ENCODE data around the gene SLC22A6.
"Not testable (repeated sequence)": the region's sequence is repeated elsewhere in the genome, so short reads cannot be mapped to it uniquely, and the experiment has no call there.

Gene SLC22A6

GRCh38 chr11:62958547-62959421, 26.0 kb downstream of the SLC22A6 start:
- in situ Hi-C loops (cut with MboI; ENCODE audit: low sequenced_read_pairs, unreplicated experiment): no loop called here
- TF ChIP-seq CTCF (IDR thresholded peaks at IDR 0.05; ENCODE audit: borderline replicate concordance, control extremely low read depth, extremely low read depth, insufficient read depth, missing control alignments): no peak
- DNase-seq (ENCODE audit: low spot score): no peak

- DNase-seq (ENCODE audit: low spot score): no peak
- TF ChIP-seq CTCF (IDR thresholded peaks at IDR 0.05; ENCODE audit: borderline replicate concordance, control extremely low read depth, extremely low read depth, insufficient read depth, missing control alignments): no peak
- in situ Hi-C loops (cut with MboI; ENCODE audit: low sequenced_read_pairs, unreplicated experiment): no loop called here
Measured at GRCh38 chr11:62957147-62957546, 27.6 kb downstream of the SLC22A6 start.

GRCh38 chr11:62954478-62954877, 30.3 kb downstream of the SLC22A6 start:
- DNase-seq (ENCODE audit: low spot score): no peak
- in situ Hi-C loops (cut with MboI; ENCODE audit: low sequenced_read_pairs, unreplicated experiment): no loop called here
- TF ChIP-seq CTCF (IDR thresholded peaks at IDR 0.05; ENCODE audit: borderline replicate concordance, control extremely low read depth, extremely low read depth, insufficient read depth, missing control alignments): no peak

GRCh38 chr11:62953811-62954210, 31.0 kb downstream of the SLC22A6 start:
- no peak for DNase-seq (ENCODE audit: low spot score)
- in situ Hi-C loops (cut with MboI; ENCODE audit: low sequenced_read_pairs, unreplicated experiment): no loop called here
- TF ChIP-seq CTCF (IDR thresholded peaks at IDR 0.05; ENCODE audit: borderline replicate concordance, control extremely low read depth, extremely low read depth, insufficient read depth, missing control alignments): no peak

- no peak for TF ChIP-seq CTCF (IDR thresholded peaks at IDR 0.05; ENCODE audit: borderline replicate concordance, control extremely low read depth, extremely low read depth, insufficient read depth, missing control alignments)
- DNase-seq (ENCODE audit: low spot score): no peak
- in situ Hi-C loops (cut with MboI; ENCODE audit: low sequenced_read_pairs, unreplicated experiment): no loop called here
Measured at GRCh38 chr11:62948765-62949320, 35.9 kb downstream of the SLC22A6 start.

GRCh38 chr11:62945538-62945937, 39.2 kb downstream of the SLC22A6 start:
- in situ Hi-C loops (cut with MboI; ENCODE audit: low sequenced_read_pairs, unreplicated experiment); DNase-seq (ENCODE audit: low spot score): not testable (repeated sequence)

- DNase-seq (ENCODE audit: low spot score); in situ Hi-C loops (cut with MboI; ENCODE audit: low sequenced_read_pairs, unreplicated experiment): not testable (repeated sequence)
Measured at GRCh38 chr11:62937528-62937927, 47.2 kb downstream of the SLC22A6 start.
